SHP77 treated with DMSO at 0.1 percent for 48 hours (cell line): ENCODE results near the gene C1QL4.
"Not testable (repeated sequence)": the region's sequence is repeated elsewhere in the genome, so short reads cannot be mapped to it uniquely, and the experiment has no call there.

Source experiments
- DNase-seq: peaks from one replicate; lab custom pipeline; 2025; lab: John Stamatoyannopoulos, UW

The C1QL4 gene

DNA sequence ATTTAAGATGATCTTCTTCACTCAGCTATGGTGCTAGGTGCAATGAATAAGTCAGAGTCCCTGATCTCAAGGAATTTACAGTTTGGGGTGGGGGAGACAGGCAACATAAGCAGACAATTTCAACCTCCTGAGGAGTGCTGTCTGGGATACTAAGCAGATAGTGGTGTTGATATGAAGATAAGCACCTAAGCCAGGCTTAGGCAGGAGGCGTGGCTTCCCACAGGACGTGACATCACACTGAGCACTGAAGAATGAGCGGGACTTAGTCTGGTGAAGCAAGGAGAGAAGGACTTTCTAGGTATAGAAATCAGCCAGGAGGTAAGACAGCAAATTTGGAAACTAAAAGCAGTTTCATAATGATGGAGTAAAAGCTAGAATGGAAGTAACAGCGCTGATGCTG lies 35.2 kb downstream of the C1QL4 start:
- no peak for DNase-seq

GRCh38 chr12:49298160-49298559 lies 38.8 kb downstream of the C1QL4 start:
- no peak for DNase-seq

DNA sequence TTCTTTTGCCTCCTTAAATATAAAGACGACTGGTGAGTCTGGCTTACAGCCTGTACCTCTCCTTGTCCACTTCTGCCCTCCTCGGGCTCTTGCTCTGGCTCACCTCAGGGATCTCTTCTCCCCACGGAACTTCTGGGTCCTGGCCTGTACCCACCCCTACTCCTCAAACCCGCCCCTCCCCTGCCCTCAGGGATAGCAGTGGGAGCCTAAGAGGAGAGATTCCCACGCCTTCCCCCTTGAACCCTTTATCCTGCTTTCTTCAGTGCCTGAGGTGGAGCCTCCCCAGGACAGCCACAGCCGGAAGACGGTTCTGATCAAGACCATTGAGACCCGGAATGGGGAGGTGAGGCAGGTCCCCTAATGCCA lies 39.3 kb downstream of the C1QL4 start:
- no peak for DNase-seq

DNA sequence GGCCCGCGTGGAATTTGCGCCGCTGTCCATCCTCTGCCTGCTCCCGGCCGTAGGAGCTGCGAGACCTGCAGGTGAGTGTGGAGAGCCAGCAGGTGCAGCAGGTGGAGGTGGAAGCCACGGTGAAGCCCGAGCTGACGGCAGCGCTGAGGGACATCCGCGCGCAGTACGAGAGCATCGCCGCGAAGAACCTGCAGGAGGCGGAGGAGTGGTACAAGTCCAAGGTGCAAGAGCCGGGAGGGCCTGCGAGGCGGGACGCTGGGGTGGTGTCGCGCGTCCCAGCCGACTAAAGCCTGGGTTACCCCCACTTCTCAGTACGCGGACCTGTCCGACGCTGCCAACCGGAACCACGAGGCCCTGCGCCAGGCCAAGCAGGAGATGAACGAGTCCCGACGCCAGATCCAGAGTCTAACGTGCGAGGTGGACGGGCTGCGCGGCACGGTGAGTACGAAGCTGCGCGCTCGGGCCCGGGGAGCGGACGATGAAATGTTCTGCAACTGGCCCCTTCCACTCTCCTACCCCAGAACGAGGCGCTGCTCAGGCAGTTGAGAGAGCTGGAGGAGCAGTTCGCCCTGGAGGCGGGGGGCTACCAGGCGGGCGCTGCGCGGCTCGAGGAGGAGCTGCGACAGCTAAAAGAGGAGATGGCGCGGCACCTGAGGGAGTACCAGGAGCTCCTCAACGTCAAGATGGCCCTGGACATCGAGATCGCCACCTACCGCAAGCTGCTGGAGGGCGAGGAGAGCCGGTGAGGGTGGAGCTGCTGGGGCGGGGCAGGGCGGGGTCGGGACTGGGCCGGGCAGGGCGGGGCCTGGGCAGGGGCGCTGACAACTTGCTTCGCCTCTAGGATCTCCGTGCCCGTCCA lies 39.9 kb downstream of the C1QL4 start:
- no peak for DNase-seq

DNA sequence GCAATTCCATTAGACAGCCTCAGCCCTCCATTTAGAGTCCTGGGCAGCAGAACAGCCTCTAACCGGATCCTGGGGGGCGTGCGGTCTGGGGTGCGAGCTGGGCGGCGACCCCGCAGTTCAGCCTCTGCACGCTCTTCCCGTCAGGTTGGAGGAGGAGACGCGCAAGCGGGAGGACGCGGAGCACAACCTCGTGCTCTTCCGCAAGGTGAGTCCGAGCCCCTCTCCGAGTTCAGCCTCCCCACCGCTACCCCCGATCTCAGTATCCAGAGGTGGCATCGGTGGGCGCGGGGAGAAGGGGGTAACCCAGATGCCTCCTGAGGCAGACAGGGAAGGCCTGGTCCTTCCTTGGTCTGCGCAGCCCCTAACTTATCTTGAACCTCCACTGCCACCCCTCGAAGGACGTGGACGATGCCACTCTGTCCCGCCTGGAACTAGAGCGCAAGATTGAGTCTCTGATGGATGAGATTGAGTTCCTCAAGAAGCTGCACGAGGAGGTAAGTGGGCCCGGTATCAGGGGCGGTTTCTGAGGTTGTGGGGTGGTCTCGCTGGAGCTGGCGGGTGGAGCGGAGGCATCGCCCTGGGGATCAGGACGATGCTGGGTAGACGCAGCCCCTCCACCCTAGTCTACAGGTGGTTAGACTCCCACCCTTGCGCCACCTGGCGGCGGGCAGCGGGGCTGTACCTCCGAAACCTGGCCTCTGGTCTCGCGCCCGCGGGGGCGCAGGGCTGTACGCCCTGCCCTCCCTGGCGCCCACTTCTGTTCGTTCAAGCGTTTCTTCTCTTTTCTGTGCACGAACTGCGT lies 40.8 kb downstream of the C1QL4 start:
- no peak for DNase-seq

- DNase-seq = no peak
Measured at GRCh38 chr12:49295082-49295936, 41.7 kb downstream of the C1QL4 start, which contains the start of gene PRPH. Gene PRPH, plus strand, starts transcription at chr12:49295147. Its CDS starts 54 bp downstream, at chr12:49295201.

GRCh38 chr12:49294804-49295081 lies 42.2 kb downstream of the C1QL4 start:
- DNase-seq = no peak

DNA sequence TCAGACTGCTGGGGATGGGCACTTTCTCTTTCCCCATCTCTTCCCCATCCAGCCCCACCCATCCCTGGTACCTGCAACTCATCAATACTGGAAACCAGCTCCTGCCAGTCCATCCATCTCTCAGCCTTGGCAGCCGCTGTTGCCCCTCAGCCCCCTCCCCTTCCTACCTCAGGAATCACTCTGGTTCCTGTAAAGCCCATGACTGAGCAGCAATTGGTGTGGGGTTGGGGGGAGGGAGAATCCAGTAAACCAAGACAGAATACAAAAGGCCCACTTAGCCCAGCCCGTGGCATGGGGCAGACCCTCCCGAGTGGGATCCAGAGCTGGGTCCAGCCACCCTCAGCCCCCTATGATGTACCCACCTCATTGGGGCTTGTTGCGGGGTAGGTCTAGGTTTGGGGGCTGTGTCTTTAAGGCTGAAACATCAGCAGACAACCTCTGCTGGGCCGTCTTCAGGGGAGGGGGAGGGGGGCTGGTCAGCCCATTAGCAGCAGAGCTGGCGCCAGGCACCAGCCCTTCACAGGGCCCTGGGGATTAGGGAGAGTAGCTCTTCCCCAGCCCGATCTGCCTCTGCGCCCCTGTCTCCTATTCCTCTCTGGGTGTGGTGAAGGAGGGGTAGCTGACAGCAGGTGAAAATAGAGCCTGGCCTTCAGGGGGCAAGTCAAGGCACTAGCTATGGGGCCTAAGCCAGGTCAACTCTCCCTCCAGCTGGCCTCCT lies 42.7 kb downstream of the C1QL4 start:
- no peak for DNase-seq

- peak; percentile 79 for DNase-seq
Measured at GRCh38 chr12:49293056-49293956, 43.7 kb downstream of the C1QL4 start.

GRCh38 chr12:49292729-49293055 lies 44.3 kb downstream of the C1QL4 start:
- peak; percentile 44 for DNase-seq

GRCh38 chr12:49288922-49289555 lies 47.9 kb downstream of the C1QL4 start:
- DNase-seq = no peak

DNA sequence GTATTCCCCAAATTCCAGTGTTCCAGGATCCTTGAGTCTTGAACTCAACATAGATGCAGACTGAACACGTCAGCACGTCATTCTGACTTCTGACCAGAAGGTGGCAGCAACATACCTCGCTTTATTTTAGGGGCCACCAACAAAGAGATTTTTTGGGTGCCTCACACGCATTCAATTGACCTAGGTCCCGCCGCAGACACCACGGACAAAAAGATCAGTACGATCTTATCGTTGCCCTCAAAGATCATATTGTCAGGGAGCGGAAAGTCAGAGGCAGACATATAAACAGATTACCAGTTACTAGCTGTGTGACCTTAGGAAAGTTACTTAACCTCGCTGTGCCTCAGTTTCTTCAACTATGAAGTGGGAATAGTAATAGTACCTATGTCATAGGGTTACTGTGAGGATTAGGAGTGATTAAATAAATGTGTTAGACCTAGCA lies 48.6 kb downstream of the C1QL4 start:
- no peak for DNase-seq

- DNase-seq = no peak
Measured at GRCh38 chr12:49287876-49288275, 49.1 kb downstream of the C1QL4 start.

DNA sequence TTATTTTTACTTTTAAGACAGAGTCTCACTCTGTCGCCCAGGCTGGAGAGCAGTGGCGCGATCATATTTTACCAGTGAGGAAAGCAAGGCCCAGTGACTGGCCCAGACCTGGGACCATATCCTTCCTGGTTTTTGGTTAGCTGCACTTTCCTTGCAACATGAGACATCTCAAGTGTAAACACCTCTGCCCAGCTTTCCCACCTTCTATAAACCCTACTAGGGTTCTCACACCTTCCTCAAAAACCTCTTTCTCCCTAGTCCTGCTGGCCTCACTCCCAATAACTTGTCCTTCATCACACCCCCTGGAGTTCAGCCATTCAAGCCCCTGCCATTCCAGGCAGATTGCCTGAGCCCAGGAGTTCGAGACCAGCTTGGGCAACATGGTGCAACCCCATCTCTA lies 52.3 kb downstream of the C1QL4 start:
- no peak for DNase-seq

DNA sequence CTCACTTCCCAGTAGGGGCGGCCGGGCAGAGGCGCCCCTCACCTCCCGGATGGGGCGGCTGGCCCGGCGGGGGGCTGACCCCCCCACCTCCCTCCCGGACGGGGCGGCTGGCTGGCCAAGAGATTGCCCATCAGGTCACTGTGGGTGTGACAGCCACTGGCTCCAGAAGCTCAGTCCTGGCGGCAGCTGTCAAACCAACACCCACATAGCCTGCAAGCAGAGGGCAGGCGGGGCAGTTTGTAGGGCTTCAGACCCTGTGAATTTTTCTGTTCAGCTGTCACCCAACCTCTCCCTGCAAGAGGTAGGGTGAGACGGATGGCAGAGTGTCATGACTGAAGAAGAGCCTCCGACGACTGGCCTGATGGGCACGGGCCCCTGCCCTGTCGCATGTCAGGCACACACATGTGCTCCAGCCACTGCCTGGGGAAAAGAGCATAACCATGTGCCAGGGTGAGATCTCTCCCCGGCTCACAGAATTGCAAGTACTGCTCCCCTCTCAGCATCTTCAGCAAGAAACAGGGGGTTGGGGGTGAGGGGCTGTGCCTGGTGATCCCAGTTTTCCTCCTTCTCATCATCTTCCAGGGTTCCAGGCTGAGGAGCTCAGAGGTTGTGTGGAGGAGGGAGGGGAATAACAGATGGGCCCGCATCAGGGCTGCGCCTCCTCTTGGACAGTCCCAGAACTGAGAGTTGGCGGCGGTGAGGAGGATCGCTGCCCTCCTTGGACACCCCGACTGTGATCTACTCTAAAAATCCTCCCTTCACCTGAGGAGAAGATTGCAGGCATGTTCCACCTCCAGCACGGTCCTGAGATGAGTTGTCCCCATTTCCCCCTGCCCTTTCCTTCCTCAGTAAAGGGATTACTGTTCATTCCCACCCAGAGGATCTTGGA lies 53.2 kb downstream of the C1QL4 start:
- DNase-seq = no peak

DNA sequence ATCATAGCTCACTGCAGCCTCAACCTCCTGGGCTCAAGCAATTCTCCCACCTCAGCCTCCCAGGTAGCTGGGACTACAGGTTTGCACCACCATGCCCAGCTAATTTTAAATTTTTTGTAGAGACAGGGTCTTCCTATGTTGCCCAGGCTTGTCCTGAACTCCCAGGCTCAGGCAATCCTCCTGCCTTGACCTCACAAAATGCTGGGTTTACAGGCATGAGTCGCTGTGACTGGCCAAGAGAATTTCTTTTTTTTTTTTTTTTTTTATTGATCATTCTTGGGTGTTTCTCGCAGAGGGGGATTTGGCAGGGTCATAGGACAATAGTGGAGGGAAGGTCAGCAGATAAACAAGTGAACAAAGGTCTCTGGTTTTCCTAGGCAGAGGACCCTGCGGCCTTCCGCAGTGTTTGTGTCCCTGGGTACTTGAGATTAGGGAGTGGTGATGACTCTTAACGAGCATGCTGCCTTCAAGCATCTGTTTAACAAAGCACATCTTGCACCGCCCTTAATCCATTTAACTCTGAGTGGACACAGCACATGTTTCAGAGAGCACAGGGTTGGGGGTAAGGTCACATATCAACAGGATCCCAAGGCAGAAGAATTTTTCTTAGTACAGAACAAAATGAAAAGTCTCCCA lies 54.1 kb downstream of the C1QL4 start:
- DNase-seq = not testable (repeated sequence)
